GM18507 (cell line): ENCODE results near the gene TCF25.
"Not testable (repeated sequence)": the region's sequence is repeated elsewhere in the genome, so short reads cannot be mapped to it uniquely, and the experiment has no call there.

Experiments
- DNase-seq: peaks from one replicate; pipeline ENCODE4 v3.0.0; 2011; ENCODE audit warnings: low read depth; ENCODE audit not compliant: insufficient read length; ENCODE audit errors: extremely low spot score
- FAIRE-seq: peaks from 2 replicates; lab custom pipeline; 2011; peaks lifted over from hg19 to GRCh38; lab: Jason Lieb, UNC

Gene TCF25

GRCh38 chr16:89870440-89870839 is 3.0 kb upstream of the TCF25 start:
- no peak for DNase-seq
- no peak for FAIRE-seq

DNA sequence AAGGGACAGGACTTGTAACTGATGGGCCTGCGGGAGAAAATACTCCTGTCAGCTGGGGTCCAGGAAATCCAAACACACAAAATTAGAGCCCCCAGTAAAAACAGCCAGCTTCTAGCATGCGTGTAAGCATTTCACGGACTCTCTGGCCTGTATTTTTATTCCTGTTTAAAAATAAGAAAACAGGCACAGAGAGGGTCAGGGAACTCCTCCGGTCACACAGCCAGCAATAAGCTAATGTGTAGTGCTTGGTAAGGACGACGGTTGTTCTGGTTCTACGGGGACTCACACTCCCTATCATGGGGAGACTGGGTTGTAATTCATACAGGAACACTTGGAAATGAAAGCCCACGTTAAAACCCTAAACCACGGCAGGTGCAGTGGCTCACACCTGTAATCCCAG is 1.5 kb upstream of the TCF25 start:
- no peak for DNase-seq
- FAIRE-seq = no peak

DNA sequence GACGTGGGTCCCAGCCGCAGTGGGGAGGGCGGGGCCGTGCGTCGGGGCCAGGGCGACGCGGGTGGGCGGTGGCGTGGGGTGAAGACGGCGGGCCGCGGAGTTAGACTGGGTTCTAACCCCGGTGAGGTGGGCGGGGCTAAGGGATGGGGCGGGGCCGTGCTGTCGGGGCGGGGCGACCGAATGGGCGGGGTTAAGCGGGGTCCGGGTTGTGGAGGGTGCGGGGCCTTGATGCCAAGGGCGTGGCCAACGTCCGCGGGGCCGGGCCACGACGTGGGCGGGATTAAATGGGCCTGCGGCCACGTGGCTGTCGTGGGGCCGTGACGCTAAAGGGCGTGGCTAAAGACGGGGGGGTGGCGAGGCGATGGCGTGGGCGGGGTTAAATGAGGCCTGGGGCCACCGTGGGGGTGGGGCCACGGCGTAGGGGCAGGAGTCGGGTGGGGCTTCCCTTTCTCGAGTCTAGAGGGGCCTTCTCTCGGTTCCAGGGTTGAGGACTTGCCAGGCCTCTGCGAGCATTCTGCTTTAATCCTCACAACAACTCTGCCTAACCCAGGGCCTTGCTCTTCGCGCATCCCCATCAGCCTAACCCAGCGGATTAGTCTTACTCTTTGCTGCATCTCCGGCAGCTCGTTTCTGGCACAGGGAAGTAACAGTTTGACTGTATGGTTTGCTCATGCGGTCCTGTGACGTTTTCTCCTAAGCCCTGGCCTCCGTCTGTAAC is 739 bp downstream of the TCF25 start:
- peak; percentile 81 for DNase-seq
- FAIRE-seq = peak; percentile 94

GRCh38 chr16:89879123-89879522 is 5.7 kb downstream of the TCF25 start:
- not testable (repeated sequence) for FAIRE-seq, DNase-seq

GRCh38 chr16:89880477-89881367 is 7.3 kb downstream of the TCF25 start:
- no peak for FAIRE-seq
- DNase-seq = no peak

GRCh38 chr16:89881368-89881730 is 8.0 kb downstream of the TCF25 start:
- FAIRE-seq (no peak), DNase-seq (no peak)

GRCh38 chr16:89883346-89884040 is 10.1 kb downstream of the TCF25 start:
- no peak for FAIRE-seq
- DNase-seq = no peak

DNA sequence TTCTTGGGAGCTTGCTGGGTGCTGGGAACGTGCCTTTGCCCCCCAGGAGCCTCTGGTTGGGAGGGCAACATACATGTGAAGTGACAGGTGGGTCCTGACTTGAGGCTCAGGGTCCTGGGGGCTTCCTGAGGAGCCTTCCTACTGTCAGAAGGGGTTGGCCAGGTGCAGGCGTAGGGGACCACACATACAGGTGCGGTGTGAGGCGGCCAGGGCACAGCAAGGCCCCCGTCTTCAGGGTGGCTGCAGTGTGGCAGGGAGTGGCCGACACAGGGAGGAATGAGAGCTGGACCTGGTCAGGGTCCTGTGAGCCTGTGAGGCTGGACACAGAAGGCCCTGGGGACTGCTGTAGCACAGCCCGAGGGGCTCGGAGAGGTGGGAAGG is 10.6 kb downstream of the TCF25 start:
- FAIRE-seq = no peak

DNA sequence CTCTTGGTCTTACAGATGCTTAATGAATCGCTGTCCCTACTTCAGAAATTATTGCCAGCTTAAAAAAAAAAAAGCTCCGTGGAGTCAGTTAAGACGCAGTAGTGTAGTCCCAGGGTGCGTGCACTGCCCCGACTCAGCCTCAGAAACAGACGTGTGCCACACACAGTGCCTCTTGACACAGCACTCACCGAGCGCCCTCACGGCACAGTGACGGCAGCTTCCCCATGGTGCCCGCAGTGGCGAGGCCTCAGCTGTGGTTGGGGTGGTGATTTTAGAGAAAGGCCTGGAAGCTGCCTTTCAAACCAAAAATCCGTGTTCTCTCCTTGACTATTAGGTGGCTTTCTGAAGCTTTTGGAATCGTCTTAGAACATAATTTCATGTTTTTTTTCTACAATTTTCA is 13.9 kb downstream of the TCF25 start:
- FAIRE-seq (no peak), DNase-seq (no peak)

More for the DNA sequence above, 10.6 kb downstream of the TCF25 start:
- DNase-seq = no peak

DNA sequence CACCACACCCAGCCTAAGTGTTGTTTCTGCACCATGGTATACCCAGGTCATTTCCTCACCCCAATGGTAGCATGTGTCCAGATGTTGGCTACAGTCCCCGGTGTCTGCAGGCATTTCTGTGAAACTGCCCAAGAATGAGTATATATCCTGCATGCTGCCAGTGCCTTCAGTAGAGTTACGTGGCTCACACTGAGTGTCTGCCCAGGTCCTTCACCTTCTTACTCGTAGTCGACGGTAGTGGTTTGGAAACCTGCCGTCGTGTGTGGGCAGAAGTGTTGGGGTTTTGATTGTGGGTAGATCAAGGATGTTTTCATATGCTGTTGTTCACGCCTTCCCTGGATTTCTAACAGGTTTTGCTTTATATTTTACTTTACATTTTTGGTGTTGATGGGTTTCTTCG is 16.8 kb downstream of the TCF25 start:
- no peak for DNase-seq
- FAIRE-seq = no peak

GRCh38 chr16:89890886-89891657 is 17.7 kb downstream of the TCF25 start:
- no peak for DNase-seq
- FAIRE-seq = no peak

- FAIRE-seq (no peak), DNase-seq (no peak)
These were observed 18.8 kb downstream of the TCF25 start for GRCh38 chr16:89892055-89892630.

GRCh38 chr16:89892635-89893034 is 19.2 kb downstream of the TCF25 start:
- no peak for DNase-seq
- no peak for FAIRE-seq

GRCh38 chr16:89893642-89894548 is 20.5 kb downstream of the TCF25 start:
- FAIRE-seq (no peak), DNase-seq (no peak)

DNA sequence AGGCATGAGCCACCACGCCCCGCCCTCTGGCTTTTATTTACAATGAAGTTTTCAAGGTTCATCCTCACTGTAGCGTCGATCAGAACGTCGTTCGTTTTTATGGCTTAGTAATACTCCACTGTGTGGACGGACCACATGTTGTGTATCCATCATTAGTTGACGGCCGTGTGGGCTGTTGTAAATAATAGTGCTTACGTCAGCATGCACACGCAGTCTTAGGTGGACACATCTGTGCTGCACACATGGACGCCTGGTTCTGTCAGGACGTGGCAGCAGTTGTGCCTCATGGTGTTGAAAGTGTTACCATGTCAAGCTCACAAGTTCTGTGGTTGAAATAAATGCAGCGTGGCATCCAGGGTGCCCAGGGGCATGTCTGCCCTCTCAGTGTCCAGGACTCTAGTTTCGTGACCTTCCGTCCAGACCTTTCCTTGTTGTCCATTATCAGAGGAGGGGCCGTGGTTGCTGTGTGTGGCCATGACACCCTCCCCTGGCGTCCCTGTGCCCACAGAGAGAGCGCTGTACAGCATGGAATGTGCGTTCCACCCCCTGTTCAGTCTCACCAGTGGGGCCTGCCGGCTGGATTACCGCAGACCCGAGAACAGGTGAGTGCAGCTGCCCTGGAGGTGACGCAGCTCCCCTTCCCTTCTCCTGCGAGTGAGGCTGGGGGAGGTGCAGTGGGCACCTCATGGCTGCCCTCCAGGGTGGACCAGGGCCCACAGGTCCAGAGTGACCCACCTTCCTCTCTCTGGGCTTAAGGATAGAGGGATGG is 22.3 kb downstream of the TCF25 start:
- FAIRE-seq = no peak
- DNase-seq = no peak

DNA sequence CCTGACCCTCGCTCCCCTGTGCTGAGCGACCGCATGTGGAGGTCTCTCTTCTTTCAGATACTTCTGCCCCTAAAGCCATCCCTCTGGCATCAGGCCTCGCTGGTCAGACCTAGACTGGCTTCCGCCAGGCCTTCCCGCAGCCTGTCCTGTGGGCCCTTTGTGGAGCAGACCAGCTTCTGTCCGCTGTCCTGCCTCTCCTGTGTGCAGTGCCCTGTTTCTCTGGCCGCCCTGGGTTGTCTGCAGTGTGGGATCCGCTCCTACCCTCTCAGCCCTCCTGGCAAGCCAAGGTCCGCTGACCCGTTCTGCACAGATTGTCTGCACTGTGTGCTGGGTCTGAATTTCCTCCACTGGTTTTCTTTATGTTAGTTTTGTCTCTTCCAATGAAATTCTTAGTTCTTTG is 23.8 kb downstream of the TCF25 start:
- FAIRE-seq (no peak), DNase-seq (no peak)

- DNase-seq (no peak), FAIRE-seq (no peak)
These were observed 25.0 kb downstream of the TCF25 start for GRCh38 chr16:89898201-89898967.
